Hematopoietic multipotent progenitor cell treated with erythropoietin and hydrocortisone succinate and interleukin-3 and kit ligand, for 17 days (in vitro differentiated cells): ENCODE measurements around the gene COA1.

Experiments
- DNase-seq: peaks from one replicate; pipeline ENCODE4 v3.0.0-alpha.2; 2015; ENCODE audit warnings: low spot score

Gene COA1

GRCh38 chr7:43652364-43652763 lies 77.0 kb downstream of the COA1 start:
- DNase-seq = no peak

DNA sequence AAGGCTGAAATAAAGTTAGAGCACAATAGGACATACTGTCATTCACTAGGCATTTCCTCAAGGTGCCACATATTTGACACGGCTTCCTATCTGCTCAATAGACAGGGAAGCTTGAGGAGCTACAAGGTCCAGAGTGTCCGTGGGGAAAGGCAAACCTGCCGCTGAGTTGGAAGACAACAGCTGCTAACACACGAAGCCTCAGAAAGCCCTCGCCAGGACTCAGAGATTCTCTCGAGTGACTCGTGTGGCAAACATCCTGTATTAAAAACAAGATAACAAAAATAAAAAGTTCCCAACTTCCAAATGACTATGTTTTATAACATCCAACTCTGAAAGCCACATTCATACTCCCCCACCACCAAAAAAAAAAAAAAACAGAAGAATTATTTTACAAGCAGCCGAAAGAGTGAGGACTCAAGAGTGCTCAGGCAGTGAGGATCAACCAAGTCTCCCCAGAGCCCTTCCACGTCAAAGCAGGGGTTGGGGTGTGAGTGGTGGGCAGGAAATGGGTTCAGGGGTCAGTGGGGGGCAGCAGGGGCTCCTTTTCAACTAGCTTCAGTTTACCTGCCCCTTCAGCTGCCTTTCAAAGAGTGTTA lies 78.8 kb downstream of the COA1 start:
- DNase-seq = no peak

DNA sequence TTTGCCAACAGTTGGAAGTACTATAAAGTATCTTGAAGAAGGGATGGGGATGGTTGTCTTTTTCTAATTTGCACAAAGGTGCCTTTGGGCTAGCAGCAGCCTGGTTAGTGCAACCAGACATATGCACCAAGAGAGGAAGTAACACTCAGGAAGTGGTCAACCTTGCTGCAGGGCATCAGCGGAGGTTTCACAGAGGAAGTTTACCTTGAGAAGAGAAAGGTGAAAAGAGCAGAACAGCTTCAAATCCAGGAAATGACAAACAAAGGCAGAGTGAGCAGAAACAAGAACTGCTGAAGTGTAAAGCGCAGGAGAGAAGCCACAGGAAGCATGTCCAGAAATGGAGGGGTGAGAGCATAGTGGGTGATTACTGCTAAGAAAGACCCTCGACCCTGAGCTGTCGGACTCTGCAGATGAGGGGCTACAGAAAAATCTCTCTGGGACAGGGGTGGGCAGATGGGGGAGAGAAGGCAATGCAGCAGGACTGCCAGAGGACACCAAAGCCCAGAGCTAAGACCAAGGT lies 79.5 kb downstream of the COA1 start:
- DNase-seq = no peak

GRCh38 chr7:43648473-43649406 lies 80.6 kb downstream of the COA1 start:
- DNase-seq = no peak

- peak; percentile 19 for DNase-seq
Observed at GRCh38 chr7:43647673-43648472, 81.5 kb downstream of the COA1 start.

DNA sequence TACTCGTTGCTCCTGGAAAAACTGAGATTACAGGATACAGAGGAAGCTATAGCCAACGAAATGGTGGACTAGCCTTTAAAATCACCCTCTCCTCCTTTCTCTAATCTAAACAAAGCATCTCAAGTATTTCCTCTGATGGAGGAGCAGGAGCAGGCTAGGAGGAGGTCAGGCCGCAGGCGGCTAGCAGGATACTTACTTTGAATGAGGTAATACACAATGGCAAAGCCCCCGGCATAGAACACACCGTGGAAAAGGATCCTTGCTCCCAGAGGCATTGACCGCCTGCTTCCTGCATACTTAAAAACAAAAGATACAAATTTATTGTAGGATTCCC lies 82.0 kb downstream of the COA1 start:
- DNase-seq = no peak

DNA sequence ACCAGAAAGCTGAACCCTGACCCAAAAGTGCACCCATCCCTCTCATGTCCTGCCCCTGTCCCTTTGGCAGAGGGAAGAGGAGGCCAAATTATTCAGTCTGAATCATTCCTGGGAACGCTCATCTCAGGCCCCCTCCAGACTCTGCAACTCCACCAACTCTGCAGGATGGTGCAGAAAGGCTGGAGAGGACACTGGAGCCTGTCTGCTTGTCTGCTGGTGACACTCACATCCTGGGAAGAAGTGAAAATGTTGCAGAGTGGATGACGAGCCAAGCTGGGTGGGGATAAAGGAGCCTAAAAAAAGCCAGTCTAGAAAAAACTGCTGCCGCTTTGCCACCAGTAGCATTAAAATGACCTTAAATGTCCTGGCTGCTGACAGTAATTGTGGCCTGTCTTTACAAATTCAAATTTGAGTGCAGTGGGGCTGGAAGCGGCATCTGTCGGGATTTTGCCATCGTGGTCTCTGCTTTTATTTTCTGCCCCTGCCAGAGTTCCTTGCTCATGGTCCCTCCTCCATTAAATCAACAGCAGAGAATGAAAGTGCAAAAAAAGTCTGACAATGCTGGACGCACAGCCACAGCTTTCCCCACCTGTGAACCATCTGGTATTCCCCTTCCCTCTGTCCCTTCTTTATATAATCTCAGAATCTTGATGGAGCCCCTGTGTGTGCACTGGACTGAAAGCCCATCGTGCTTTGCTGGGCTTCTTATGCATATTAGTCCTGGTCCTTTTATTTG lies 82.6 kb downstream of the COA1 start:
- no peak for DNase-seq

DNA sequence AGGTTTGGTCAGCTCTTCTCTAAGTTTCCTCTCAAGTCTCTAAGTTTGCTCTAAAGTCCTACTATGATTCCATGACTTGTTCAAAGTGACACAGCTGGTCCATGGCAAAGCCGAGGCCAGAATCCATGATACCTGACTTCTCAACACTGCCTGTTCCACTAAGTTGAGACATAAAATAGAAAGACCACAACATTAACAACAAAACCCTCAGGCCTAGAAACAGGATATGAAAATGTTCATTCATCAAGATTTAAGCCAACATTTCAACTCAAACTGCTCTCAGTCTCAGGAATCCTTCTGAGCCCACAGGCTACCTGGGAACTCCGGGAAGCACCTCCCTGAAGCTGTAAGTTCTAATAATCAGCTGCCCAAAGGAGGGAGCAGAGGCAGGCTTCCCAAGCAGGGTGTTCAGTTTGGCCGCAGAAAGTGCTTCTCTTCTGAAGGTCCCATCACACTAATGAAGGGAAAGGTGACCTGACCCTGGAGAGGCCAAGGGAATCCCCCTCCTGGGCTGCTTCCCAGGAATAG lies 83.6 kb downstream of the COA1 start:
- DNase-seq = no peak

DNA sequence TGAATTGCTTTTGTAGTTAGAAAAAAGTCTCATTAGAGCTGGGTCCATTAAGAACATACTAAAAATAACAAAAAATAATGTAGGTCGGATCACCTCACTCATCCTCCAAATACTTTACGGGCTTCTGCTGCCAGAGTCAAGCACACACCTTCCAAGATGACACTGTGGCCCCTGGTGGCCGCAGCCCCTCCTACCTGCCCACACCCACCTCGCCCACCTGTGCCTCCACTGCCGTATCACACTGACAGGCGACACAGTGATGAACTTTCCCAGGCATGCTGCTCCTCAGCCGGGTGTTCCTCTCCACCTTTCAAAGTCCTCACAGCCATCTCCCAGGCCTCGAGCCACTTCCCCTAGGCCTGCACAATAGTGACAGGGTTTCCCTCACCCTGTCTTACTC lies 85.5 kb downstream of the COA1 start:
- DNase-seq = no peak

DNA sequence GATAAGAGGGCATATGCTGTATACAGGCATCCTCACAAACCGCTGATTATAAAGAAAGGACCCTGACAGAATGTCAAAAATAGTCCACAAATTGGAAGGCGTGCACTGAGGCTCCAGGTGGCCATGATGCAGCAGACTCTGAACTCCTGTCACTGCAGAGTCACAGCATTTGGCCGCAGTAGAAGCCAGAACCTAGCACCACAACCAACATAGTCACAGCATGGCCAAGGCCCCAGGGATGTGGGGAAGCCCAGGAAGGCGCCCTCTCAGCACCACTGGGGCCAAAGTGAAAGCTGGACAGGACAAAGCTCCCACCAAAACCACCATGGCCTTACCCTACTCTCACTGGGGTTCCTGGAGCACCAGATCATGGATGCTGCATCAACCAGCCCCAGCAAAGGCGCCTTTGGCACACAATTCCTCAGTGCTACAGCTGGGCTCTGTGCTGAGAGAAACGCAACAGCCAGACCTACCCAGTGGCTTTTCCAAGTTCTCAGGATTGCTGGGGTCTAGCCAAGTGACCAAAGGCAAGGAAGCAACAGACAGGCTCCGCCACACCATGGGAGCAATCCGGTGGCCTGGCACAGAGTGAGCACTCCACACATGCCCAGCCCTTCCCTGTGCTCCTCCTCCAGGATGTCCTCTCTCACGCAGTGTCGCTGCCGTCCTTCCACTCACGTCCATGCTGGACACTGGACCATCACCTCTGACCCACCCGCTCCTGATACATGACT lies 86.3 kb downstream of the COA1 start:
- no peak for DNase-seq

DNA sequence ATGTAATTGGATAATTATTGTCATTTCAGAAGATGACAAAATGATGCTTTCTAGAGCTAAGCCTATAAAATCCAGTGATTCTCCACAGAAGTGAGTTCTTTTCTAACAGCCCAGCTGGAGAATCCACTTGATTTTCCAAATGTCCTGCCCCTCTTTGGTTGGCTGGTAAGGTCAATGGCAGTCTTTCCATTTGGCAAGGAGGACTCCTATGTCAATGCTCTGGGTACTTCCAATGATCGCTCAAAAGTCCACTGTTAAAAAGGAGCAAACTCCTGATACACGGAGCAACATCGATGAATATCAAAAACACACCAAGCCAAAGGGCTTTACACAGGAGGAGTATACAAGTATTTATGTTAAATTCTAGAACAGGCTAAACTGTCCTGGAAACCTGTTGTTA lies 88.6 kb downstream of the COA1 start:
- no peak for DNase-seq

DNA sequence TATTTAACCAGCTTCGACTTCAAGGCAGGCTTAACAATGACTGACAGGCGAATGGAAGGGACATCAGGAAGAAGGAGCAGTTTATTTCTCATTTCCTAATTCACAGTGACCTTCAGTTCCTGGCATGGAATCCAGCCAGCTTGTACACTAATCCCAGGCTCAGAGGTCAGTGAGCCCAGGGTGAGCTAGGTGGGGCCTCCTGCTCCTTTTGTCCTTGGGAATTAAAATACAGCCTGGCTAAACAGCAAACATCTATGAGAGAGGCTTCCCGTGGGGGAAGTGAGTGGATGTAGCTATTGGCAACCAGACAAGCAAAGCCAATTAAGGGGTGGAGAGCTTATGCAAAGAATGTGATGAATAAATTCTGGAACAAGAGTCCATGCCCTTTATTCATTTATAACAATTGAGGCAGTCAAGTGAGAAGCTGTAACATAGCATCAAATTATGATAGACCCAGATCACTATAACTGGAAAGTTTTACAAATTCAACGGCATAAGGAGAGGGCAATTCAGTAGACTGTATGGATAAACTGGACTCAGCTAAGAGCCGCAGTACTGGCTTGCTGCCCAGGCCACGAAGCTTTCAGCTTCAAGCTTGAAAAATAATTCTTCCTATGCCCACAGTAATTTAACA lies 89.3 kb downstream of the COA1 start:
- no peak for DNase-seq

DNA sequence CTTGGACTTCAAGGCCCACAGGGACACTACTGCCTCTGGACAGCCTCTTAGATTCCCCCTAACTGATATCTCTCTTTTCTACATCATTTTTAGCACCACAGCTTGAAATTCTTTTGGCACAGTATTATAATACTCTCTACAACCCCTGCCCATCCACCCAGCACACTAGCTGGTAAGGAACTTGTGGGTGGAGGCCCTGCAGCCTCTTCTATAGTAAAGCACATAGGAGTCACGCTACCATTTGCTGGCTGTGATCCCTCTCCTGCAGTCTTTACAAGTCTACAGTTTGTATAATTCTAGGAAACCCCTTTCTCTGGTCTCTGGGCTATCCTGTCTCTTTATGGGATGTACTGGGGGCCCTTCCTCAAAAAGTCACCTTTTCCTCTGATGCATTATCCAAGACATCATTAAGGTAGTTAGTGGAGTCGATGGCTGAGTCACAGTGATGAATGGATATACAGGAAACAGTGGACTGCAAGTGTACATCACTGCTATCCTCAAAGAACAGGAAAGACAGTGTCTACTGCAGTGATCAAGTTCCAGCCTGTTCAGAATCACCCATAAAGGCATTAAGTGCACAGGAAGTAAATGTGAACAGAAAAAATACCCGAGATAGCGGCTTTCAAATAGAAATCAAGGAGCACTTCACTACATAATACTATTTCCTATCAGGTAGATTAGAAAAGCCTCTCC lies 92.1 kb downstream of the COA1 start:
- DNase-seq = no peak

DNA sequence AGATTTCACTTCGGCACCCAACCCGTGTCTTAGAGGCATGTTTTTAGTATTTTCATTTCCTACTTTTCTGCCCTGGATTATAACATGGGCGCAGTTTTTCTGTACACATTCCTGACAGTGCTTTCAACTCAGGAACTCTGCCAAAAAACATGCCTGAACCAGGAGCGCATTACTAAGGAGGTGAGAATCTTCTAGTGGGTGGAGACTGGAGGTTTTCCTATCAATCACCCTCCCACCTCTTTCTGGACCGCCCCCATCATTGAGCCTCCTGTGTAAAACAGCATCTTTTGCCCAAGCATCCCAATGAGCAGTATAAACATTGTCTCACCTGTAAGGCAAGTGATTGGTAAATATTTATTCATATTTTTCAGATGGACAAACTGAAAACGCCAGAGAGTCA lies 93.2 kb downstream of the COA1 start:
- DNase-seq = no peak

DNA sequence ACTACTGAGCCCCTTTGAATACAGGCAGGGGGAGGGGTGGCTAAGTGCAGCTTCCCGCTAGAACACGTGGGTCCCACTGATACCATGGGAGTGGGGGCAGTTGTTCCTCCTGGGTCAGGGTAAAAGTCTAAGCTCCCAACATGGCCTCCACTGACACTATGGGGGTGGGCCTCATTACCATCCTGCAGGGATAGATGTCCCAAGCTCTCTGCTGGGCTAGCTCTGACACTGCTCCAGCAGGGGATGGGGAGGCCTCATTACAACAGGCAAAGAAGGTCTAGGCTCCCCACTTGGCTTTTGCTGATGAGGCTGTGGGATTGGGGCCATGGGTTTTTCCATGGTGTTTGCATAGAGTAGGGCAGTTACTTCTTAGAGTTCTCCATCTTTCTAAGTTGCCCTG lies 94.9 kb downstream of the COA1 start:
- DNase-seq = no peak

DNA sequence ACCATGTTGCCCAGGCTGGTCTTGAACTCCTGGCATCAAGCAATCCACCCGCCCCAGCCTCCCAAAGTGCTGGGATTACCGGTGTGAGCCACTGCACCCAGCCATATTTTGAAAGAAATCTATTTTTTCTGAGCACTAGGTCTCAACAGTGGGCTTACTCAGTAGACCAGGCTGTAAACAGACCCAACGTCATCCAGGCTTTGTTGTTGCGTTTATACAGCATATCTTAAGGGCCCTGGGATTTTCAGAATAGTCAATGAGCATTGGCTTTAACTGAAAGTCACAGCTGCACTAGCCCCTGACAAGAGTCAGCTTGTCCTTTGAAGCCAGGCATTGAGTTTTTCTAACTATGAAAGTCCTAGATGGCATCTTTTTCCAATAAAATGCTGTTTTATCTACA lies 96.6 kb downstream of the COA1 start:
- DNase-seq = no peak

DNA sequence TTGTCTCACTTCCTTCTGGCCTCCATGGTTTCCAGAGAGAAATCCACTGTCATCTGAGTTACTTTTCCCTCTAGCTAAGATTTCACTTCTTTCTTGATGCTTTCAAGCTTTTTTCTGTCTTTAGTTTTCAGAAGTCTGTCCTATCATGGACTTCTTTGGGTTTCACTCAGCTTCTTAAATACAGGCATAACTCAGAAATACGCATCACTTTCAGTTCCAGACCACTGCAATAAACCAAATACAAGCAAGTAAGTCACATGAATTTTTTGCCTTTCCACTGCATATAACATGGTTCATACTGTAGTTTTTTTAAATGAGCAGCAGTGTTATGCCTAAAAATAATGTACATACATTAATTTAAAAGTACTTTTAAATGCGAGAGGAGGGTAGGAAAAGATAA lies 97.8 kb downstream of the COA1 start:
- no peak for DNase-seq

GRCh38 chr7:43630482-43630881 lies 98.8 kb downstream of the COA1 start:
- DNase-seq = no peak

GRCh38 chr7:43629857-43630256 lies 99.5 kb downstream of the COA1 start:
- DNase-seq = no peak

- no peak for DNase-seq
Observed at GRCh38 chr7:43628431-43628830, 100.9 kb downstream of the COA1 start.
